ENCODE results near the gene ADRA2A.

ADRA2A gene

GRCh38 chr10:111109501-111110242 lies 32.8 kb downstream of the ADRA2A start:
- no peak for DNase-seq (ENCODE audit: low spot score)

- no peak for DNase-seq (ENCODE audit: low spot score)
Measured at GRCh38 chr10:111110771-111111170, 33.9 kb downstream of the ADRA2A start.

GRCh38 chr10:111112333-111112732 lies 35.5 kb downstream of the ADRA2A start:
- no peak for DNase-seq (ENCODE audit: low spot score)

- DNase-seq (ENCODE audit: low spot score) = no peak
Measured at GRCh38 chr10:111113238-111113960, 36.6 kb downstream of the ADRA2A start.

- no peak for DNase-seq (ENCODE audit: low spot score)
Measured at GRCh38 chr10:111113961-111114757, 37.3 kb downstream of the ADRA2A start.

GRCh38 chr10:111114758-111115500 lies 38.1 kb downstream of the ADRA2A start:
- DNase-seq (ENCODE audit: low spot score) = no peak

GRCh38 chr10:111116211-111116610 lies 39.4 kb downstream of the ADRA2A start:
- no peak for DNase-seq (ENCODE audit: low spot score)

- no peak for DNase-seq (ENCODE audit: low spot score)
Measured at GRCh38 chr10:111116762-111117445, 40.1 kb downstream of the ADRA2A start.

- DNase-seq (ENCODE audit: low spot score) = no peak
Measured at GRCh38 chr10:111117528-111118277, 40.9 kb downstream of the ADRA2A start.

- no peak for DNase-seq (ENCODE audit: low spot score)
Measured at GRCh38 chr10:111118758-111119157, 41.9 kb downstream of the ADRA2A start.

- DNase-seq (ENCODE audit: low spot score) = no peak
Measured at GRCh38 chr10:111119637-111120036, 42.8 kb downstream of the ADRA2A start.

GRCh38 chr10:111122127-111122526 lies 45.3 kb downstream of the ADRA2A start:
- DNase-seq (ENCODE audit: low spot score) = no peak

GRCh38 chr10:111123883-111124282 lies 47.1 kb downstream of the ADRA2A start:
- DNase-seq (ENCODE audit: low spot score) = no peak

- no peak for DNase-seq (ENCODE audit: low spot score)
Measured at GRCh38 chr10:111125102-111125501, 48.3 kb downstream of the ADRA2A start.

GRCh38 chr10:111126077-111126476 lies 49.2 kb downstream of the ADRA2A start:
- DNase-seq (ENCODE audit: low spot score) = no peak

- no peak for DNase-seq (ENCODE audit: low spot score)
Measured at GRCh38 chr10:111127081-111127848, 50.4 kb downstream of the ADRA2A start.

GRCh38 chr10:111128331-111129180 lies 51.7 kb downstream of the ADRA2A start:
- DNase-seq (ENCODE audit: low spot score) = peak; percentile 29

GRCh38 chr10:111129363-111129762 lies 52.5 kb downstream of the ADRA2A start:
- DNase-seq (ENCODE audit: low spot score) = no peak

- no peak for DNase-seq (ENCODE audit: low spot score)
Measured at GRCh38 chr10:111130471-111130870, 53.6 kb downstream of the ADRA2A start.

All from globus pallidus (tissue), 1 donor.